NCI-H1092 (cell line): ENCODE data around the gene OR4D1.

Source experiments
- DNase-seq: peaks from one replicate; lab custom pipeline; 2025; lab: John Stamatoyannopoulos, UW

Gene OR4D1

DNA sequence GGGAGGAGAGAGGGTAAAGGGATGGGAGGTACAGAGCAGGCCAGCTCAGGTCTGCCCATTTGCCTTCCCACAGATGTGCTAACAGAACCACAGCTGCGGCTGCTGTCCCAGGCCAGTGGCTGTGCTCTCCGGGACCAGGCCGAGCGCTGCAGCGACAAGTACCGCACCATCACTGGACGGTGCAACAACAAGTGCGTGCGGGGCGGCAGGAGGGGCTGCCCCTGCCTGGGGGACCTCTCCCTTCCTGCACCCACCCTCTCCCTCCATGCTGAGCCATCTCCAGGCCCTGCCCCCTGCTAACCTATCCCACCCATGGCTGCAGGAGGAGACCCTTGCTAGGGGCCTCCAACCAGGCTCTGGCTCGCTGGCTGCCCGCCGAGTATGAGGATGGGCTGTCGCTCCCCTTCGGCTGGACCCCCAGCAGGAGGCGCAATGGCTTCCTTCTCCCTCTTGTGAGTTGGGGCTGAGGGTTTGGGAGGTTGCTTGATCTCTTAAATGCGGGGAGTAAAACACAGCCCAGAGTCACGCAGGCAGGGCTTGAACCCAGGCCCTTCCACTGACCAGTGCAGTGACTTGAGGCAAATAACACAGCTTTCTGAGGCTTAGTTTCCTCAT, 45.6 kb downstream of the OR4D1 start:
- no peak for DNase-seq

GRCh38 chr17:58195518-58196123, 47.4 kb downstream of the OR4D1 start:
- no peak for DNase-seq

DNA sequence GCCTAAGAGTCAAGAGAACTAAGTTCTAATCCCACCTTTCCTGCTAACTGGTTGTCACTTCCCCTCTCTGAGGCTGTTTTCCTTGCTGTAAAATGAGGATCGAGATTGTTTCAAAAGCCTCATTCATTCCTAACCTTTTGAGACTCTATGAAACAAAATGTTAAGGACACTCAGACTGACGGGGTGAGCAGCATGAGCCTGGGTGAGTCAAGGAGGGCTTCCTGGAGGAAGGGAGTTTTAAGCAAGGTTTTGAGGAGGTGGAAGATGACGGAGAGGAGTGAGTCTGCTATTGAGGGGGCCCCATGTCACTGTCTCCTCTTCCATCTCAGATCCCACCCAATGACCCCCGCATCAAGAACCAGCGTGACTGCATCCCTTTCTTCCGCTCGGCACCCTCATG, 48.4 kb downstream of the OR4D1 start:
- DNase-seq = no peak

GRCh38 chr17:58200024-58200633, 51.9 kb downstream of the OR4D1 start:
- peak; percentile 47 for DNase-seq

GRCh38 chr17:58202859-58203258, 54.7 kb downstream of the OR4D1 start:
- DNase-seq = no peak

- DNase-seq = no peak
These were observed 56.6 kb downstream of the OR4D1 start for GRCh38 chr17:58204796-58205195.

GRCh38 chr17:58205936-58206335, 57.8 kb downstream of the OR4D1 start:
- DNase-seq = no peak

DNA sequence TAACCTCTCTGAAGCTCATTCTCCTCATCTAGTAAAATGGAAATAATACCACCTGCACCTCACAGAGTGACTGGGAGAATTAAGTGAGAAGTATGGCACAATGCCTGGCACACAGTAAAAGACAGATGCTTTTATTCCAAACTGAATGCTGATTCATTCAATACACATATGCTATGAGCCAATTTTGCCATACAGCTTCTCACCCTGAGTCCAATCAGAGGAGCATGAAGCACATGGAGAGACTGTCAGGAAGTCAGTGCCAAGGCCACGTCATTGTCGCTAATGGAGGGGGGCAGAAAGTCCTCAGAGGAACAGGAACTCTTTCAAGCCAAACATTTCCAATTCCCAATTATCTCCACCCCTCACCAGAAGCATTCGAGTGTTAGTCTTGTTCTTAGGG, 59.3 kb downstream of the OR4D1 start:
- no peak for DNase-seq

DNA sequence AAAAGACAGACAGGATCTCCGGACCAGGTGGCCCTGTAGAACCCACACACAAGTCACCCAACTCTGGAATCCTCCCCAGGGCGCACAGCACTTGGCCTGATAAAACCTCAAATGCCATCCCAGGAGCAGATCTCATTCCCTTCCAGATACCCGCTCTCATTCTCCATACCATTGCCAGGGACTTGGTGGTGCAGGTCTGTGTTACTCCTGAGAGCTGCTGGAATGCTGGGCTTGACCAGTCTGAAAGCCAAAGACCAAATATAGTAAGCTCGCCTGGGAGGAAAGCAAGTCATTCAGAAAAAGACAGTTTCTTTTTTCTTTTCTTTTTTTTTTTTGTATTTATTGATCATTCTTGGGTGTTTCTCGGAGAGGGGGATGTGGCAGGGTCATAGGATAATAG, 60.2 kb downstream of the OR4D1 start:
- no peak for DNase-seq
